SH-SY5Y (cell line): ENCODE results near the gene GCNT2.

Experiments
- GATA2 ChIP-seq: IDR thresholded peaks from 2 replicates; pipeline ENCODE4 v1.6.1; 2011; ENCODE audit warnings: mild to moderate bottlenecking, low read depth, low read length
- GATA3 ChIP-seq: IDR thresholded peaks from 2 replicates; pipeline ENCODE4 v1.6.1; 2011; ENCODE audit warnings: low read depth, mild to moderate bottlenecking, low read length, moderate library complexity

GRCh38 chr6:10655508-10656055 is 134.4 kb downstream of the GCNT2 start:
- TF ChIP-seq GATA2 = no peak
- no peak for TF ChIP-seq GATA3
